ENCODE results near the gene YTHDF1.

Gene YTHDF1

DNA sequence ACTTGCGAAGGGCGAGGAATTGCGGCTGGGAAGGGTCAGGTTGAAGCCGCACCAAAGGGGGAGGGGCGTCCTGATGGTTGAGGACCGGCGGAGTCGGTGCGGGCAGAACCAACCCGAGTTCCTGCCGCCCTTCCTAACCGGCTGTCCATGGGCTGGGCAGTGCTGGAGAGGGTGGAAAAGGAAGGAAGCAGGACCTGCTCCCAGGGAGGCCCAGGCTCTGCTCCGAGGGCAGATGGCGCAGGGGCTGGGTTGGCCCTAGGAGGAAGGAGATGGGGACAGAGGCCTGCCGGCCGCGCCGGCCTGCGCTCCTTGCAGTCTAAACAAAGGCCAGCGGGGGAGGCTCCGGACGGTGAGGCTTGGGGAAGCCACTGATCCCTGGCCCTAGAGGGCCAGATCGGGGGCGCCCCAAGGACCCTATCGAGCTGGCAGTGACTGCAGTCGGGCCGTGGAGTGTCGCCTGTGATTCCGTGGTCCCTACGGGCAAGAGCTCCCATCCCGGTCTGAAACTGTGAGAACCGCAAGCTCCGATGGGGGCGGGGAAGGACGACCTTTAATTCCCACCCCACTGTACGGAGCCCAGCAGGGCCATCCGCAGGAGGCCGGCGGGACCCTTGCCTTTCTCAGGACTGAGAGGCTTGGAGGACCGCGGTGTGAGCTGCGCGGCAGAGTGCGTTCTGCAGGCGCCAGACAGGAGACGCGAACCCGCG is 39.4 kb downstream of the YTHDF1 start:
- in situ Hi-C loops (cut with MboI; ENCODE audit: low sequenced_read_pairs), result no loop called here
- H3K4me3 ChIP-seq, result no peak overlapping the region
- H3K27me3 ChIP-seq (ENCODE audit: low read depth), result peaks cover 50% of the 10 kb centered on the region
- H3K36me3 ChIP-seq (replicated peaks), result no peaks in the 10 kb centered on the region
- H3K9me3 ChIP-seq, result no peaks in the 10 kb centered on the region
- peaks cover 3% of the 10 kb centered on the region; the same call in 1 of the 2 replicates for H3K4me1 ChIP-seq
- DNase-seq (ENCODE audit: low spot score in 2 of 2), result no peak

DNA sequence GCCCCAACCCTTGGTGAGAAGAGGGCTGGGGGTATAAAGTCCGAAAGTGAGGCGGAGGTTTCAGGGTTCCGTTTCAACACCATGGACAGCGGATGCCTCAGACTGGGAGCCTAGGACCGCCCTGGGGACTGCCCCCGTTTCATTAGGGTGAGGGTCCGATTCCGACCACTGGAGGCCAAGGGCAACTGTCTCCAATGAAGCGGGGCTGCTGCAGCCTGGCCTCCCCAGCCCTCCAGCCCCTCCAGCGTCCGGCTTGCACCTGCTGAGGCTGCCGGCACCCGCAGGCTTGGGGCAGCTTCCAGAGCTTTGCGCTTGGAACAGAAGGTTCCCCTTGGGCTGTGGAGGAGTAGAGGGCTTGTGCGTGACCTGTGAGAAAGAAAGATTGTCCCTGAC is 39.9 kb downstream of the YTHDF1 start:
- DNase-seq (ENCODE audit: low spot score in 2 of 2), result no peak
- Histone ChIP-seq H3K27me3 (ENCODE audit: low read depth) (peaks cover 53% of the 10 kb centered on the region), H3K4me3 (no peak overlapping the region), H3K36me3 (replicated peaks) (no peaks in the 10 kb centered on the region), H3K4me1 (peaks cover 3% of the 10 kb centered on the region; the same call in 1 of the 2 replicates), H3K9me3 (no peaks in the 10 kb centered on the region)
- in situ Hi-C loops (cut with MboI; ENCODE audit: low sequenced_read_pairs), result no loop called here

DNA sequence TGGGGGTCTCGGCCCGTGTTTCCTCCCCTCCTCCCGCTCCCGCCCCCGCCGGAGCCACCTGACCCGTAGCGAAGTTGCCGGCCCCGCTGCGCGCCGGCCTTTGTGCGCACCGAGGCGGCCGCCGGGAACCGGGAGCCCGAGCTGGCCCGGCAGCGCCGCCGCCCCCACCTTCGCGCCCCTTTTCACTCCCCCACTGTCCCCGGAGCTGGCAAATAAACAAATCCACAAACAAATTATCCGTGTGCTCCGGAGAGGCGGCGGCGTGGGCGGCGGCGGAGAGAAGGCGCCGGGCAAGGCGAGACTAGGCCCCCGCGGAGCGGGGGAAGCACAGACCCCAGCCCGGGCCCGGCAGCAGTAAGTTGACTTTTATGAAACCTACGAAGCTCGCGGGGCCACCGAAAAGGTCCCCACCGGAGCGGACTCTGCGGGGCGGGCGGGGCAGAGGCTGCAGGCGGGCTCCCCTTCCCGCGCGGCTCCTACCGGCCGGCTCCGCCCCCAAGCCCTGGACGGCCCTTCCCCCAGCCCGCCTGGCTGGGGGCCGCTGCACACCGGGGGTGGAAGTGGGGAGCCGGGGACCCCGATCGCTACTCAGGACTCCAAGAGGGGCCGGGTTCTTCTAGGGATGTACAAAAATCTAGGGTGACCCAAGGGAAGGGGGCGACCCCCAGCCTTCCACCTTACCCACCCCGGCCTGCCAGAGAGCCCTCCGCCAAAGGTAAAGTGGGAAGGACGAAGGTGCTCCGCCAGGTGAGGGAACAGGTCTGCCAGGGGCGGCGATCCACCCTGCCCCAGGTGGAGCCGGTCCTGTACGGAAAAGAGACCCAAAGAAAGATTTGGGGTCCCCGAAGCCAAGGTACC is 40.7 kb downstream of the YTHDF1 start:
- Histone ChIP-seq H3K4me1 (peaks cover 3% of the 10 kb centered on the region; the same call in 1 of the 2 replicates), H3K27me3 (ENCODE audit: low read depth) (peaks cover 53% of the 10 kb centered on the region), H3K4me3 (no peak overlapping the region), H3K36me3 (replicated peaks) (no peaks in the 10 kb centered on the region), H3K9me3 (no peaks in the 10 kb centered on the region)
- in situ Hi-C loops (cut with MboI; ENCODE audit: low sequenced_read_pairs), result no loop called here
- no peak for DNase-seq (ENCODE audit: low spot score in 2 of 2)

DNA sequence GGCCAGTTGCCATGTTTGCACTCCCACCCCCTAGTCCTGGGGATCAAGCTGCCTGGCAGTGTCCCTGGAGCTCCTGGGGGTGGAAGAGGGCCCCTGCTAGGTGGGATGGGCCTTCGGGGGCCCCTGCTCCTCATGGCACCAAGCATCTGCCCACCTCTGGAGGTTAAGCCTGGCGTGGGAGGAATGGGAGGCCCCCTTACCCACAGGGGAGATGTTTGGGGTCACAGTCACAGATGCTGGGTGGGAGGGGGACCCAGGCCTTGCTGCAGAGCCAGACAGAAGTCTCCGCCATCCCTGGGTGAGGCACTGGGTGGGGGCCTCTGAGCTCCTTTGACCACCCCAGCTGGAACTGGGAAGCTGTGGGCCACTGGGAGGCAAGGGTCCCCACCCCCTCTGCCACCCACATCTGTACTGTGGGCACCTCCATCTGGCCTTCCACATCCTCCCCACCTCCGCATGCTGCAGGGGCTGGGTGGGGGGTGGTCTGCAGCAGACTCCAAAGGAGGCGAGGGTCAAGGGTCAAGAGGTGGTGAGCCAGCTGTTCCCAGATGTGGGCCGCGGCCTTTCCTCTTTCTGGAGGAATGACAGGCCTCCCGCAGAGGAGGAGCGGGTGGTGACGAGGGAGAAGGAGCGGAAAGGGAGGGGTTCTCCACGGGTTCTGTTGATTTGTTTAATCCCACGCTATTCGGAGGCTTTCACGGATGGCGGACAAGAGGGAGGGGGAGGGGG is 41.5 kb downstream of the YTHDF1 start:
- Histone ChIP-seq H3K36me3 (replicated peaks) (no peaks in the 10 kb centered on the region), H3K4me3 (no peak overlapping the region), H3K9me3 (no peaks in the 10 kb centered on the region), H3K27me3 (ENCODE audit: low read depth) (peaks cover 53% of the 10 kb centered on the region), H3K4me1 (peaks cover 3% of the 10 kb centered on the region; the same call in 1 of the 2 replicates)
- in situ Hi-C loops (cut with MboI; ENCODE audit: low sequenced_read_pairs), result no loop called here
- no peak for DNase-seq (ENCODE audit: low spot score in 2 of 2)

DNA sequence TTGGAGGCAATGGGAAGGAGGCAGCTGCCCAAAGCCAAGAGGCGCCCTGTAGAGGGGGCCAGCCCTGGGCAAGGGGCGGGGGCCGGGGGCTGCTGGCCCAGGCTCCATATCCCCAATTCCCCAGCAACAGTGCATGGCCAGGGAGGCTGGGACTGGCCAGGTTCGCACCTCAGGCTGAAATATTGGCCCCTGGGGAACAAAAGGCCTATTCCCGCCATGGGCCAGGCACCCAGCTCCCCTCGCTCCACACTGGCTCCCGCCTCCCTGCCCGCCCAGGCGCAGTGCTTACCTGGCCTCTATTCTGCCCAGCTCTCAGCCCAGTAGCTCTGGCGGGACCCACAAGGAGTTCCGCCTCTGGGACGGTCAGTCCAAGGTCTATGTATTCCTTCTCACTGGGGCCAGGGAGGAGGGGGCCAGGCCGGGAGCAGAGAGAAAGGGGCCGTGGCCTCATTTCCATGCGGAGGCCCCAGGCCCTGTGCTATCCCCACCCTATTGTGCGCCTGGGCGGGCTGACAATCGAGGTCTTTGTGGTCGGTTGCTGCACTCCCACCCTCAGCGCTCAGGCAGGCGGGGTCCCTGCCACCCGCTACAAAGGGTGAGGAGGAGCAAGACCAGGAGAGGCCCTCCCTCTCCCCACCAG is 42.3 kb downstream of the YTHDF1 start:
- Histone ChIP-seq H3K4me1 (peaks cover 3% of the 10 kb centered on the region; the same call in 1 of the 2 replicates), H3K36me3 (replicated peaks) (no peaks in the 10 kb centered on the region), H3K4me3 (no peak overlapping the region), H3K27me3 (ENCODE audit: low read depth) (peaks cover 53% of the 10 kb centered on the region), H3K9me3 (no peaks in the 10 kb centered on the region)
- in situ Hi-C loops (cut with MboI; ENCODE audit: low sequenced_read_pairs), result no loop called here
- DNase-seq (ENCODE audit: low spot score in 2 of 2), result no peak

DNA sequence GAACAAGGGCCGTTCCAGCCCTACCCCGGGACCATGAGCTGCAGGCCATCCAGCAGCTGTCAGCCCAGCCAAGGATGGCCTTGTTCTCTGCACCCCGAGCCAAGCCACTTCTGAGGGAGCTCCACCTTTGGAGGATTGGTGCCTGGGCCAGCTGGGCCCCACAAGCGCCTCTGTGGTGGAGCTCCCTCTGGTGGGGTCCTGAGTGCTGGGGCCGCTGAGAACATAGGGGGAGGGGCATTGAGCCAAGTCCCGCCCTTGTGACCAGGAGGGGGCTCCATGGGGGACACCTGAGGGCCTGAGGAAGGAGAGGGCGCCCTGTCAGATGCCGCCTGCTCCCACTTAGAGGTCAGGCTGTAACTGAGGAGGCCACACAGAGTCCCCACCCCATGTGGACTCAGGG is 43.2 kb downstream of the YTHDF1 start:
- no peaks in the 10 kb centered on the region for H3K36me3 ChIP-seq (replicated peaks)
- no peak for DNase-seq (ENCODE audit: low spot score in 2 of 2)
- no peak overlapping the region for H3K4me3 ChIP-seq
- peaks cover 47% of the 10 kb centered on the region for H3K27me3 ChIP-seq (ENCODE audit: low read depth)
- no peaks in the 10 kb centered on the region for H3K4me1 ChIP-seq
- in situ Hi-C loops (cut with MboI; ENCODE audit: low sequenced_read_pairs), result no loop called here
- no peaks in the 10 kb centered on the region for H3K9me3 ChIP-seq

DNA sequence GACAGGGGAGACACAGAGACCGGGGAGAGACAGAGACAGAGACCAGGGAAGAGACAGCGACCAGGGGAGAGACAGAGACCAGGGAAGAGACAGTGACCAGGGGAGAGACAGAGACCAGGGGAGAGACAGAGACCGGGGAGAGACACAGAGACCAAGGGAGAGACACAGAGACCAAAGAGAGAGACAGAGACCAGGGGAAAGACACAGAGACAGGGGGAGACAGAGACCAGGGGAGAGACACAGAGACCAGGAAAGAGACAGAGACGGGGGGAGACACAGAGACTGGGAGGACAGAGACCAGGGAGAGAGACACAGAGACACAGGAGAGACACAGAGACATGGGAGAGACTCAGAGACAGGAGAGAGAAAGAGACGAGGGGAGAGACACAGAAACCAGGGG is 43.9 kb downstream of the YTHDF1 start:
- Histone ChIP-seq H3K9me3 (no peaks in the 10 kb centered on the region), H3K4me1 (no peaks in the 10 kb centered on the region), H3K36me3 (replicated peaks) (no peaks in the 10 kb centered on the region), H3K27me3 (ENCODE audit: low read depth) (peaks cover 45% of the 10 kb centered on the region), H3K4me3 (no peak overlapping the region)
- no peak for DNase-seq (ENCODE audit: low spot score in 2 of 2)
- in situ Hi-C loops (cut with MboI; ENCODE audit: low sequenced_read_pairs), result no loop called here

DNA sequence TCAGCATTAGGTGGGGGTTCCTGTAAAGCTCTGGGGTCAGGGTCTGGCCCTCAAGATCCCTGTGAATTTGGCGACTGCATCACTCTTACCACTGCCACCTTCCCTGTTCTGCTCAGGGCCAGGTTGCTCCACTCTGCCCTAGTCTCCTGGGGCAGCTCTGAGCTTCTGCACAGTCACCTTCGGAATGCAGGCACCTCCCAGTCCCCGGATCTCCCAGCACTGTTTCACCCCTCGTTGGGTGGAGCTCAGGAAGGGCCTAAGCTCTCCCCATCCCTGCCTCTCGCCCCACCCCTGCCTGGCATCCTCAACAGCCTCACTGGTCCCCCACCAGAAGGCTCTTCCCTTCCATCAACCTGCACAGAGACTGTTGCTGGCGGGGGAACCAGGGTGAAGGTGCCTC is 46.2 kb downstream of the YTHDF1 start:
- H3K9me3 ChIP-seq, result no peaks in the 10 kb centered on the region
- in situ Hi-C loops (cut with MboI; ENCODE audit: low sequenced_read_pairs), result no loop called here
- H3K4me1 ChIP-seq, result no peaks in the 10 kb centered on the region
- H3K4me3 ChIP-seq, result no peak overlapping the region
- DNase-seq (ENCODE audit: low spot score in 2 of 2), result no peak
- H3K36me3 ChIP-seq (replicated peaks), result no peaks in the 10 kb centered on the region
- H3K27me3 ChIP-seq (ENCODE audit: low read depth), result peaks cover 22% of the 10 kb centered on the region

DNA sequence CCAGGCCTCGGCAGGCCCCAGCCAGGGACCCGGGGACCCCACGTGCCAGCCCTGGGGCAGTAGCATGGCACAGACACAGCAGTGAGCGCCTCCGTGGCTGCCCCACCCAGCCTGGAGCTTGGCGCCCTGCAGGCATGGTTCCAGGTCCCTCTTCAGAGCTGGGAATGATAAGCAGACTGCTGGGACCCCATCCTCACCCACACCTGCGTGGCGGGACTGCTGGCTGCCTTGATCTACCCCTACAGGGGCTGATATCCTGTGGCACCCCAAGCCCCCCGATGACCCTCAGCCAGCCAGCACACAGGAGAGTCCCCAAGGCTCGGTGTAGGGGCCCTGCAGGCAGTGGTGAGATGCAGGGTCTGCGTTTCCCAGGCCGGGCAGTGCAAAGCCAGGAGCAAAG is 47.1 kb downstream of the YTHDF1 start:
- no peaks in the 10 kb centered on the region for H3K4me1 ChIP-seq
- in situ Hi-C loops (cut with MboI; ENCODE audit: low sequenced_read_pairs), result no loop called here
- no peak for DNase-seq (ENCODE audit: low spot score in 2 of 2)
- peaks cover 20% of the 10 kb centered on the region for H3K27me3 ChIP-seq (ENCODE audit: low read depth)
- H3K9me3 ChIP-seq, result no peaks in the 10 kb centered on the region
- H3K4me3 ChIP-seq, result no peak overlapping the region
- H3K36me3 ChIP-seq (replicated peaks), result no peaks in the 10 kb centered on the region

DNA sequence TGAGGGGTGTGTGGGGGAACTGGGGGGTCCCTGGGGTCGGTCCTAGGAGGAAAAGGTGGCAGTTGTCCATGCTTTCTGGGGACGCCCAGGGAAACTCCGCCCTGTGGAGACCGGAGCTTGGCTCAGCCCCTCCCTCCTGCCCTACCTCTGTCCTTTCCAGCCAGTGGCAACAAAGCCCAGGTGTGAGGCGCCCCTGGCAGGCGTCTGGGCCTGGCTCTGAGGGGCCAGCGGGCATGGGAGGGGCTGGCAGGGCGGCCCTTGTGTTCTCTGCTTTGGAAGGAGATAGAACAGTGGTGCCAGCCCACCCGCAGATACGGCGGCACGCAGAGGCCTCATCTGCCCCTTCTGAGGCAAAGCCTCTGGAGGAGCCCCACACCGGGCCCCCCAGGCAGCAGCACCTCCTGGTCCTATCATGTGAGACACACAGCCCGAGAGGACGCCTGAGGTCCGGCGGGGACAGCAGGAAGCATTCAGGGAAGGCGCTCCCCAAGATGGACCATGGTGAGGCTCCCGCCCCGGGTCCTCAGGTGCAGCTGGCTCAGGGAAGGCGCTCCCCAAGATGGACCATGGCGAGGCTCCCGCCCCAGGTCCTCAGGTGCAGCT is 47.9 kb downstream of the YTHDF1 start:
- Histone ChIP-seq H3K9me3 (no peaks in the 10 kb centered on the region), H3K4me1 (no peaks in the 10 kb centered on the region), H3K27me3 (ENCODE audit: low read depth) (peaks cover 18% of the 10 kb centered on the region), H3K4me3 (no peak overlapping the region), H3K36me3 (replicated peaks) (no peaks in the 10 kb centered on the region)
- in situ Hi-C loops (cut with MboI; ENCODE audit: low sequenced_read_pairs), result no loop called here
- DNase-seq (ENCODE audit: low spot score in 2 of 2), result no peak

DNA sequence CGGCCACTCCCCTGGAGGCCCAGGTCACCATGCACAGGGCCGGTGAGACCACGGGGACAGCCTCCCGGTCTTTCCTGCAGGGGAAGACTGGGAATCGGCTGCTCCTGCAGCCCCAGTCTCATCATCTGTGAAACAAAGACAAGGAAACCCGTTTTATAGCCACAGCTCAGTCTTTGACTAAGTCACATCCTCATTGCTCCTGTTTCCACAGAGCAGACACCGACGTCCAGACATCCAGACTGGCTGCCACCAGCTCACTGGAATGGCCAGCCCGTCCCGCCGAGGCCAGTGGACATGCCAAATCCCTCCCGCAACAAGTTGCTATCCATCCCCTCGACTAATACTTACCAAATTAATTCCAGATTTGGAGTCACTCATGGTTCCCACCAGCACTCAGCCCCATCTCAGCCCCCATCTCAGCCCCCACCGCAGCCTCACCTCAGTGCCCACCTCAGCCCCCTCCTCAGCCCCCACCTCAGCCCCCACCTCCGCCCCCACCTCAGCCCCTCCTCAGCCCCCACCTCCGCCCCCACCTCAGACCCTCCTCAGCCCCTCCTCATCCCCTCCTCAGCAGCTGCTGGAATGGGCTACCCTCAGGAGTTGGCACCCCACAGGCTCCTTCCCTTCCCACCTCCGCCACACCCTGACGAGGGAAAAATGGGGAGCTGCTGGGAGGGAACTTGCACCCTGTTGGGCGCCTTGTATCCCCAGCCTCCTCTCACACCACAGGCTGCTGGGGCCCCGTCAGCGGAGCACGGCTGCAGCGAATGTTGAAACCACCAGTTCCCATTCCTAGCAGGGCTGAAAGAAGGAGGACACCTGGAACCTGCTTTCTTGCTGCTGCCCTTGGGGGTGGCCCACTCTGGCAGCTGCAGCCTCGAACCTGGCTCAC is 48.7 kb downstream of the YTHDF1 start:
- H3K4me3 ChIP-seq, result no peak overlapping the region
- peaks cover 22% of the 10 kb centered on the region for H3K27me3 ChIP-seq (ENCODE audit: low read depth)
- in situ Hi-C loops (cut with MboI; ENCODE audit: low sequenced_read_pairs), result no loop called here
- H3K9me3 ChIP-seq, result no peaks in the 10 kb centered on the region
- H3K4me1 ChIP-seq, result no peaks in the 10 kb centered on the region
- no peaks in the 10 kb centered on the region for H3K36me3 ChIP-seq (replicated peaks)
- DNase-seq (ENCODE audit: low spot score in 2 of 2), result no peak

DNA sequence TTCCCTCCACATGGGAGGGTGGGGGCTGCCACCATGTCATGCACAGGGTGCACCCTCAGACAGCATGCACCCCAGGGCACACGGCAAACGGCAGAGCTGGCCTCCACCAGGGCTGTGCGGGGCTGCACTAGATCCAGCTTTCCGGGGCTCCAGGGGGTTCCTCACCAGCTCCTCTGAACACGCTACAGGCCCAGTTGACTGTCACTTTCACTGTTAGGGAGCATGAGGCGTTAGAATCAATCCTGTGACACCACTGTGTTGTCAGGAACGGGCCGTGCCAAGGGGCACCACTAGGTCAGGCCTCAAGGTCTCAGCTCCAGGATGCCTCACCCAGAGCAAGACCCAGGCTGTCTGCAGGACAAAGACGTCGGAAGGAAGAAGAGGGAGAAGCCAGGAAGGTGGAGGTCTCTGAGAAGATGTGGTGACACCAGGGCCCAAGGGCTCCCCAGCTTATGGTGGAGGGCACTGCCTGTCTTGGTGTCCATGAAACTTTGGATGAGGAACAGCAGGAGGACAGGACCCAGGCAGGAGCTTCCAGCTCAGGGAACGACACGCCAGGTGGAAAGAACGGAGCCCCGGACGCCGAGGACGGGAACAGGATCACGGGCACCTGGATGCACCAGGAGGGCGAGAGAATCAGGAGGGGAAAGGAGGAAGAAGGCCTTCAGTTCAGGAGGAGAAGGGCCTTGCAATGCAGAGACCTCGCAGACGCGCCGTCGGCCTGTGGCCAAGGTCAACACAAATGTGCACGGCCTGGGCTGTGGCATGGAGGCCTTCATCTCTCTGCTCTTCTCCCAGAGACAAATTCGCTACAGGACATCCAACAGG is 49.5 kb downstream of the YTHDF1 start:
- H3K4me1 ChIP-seq, result no peaks in the 10 kb centered on the region
- no peaks in the 10 kb centered on the region for H3K9me3 ChIP-seq
- H3K4me3 ChIP-seq, result no peak overlapping the region
- DNase-seq (ENCODE audit: low spot score in 2 of 2), result no peak
- H3K36me3 ChIP-seq (replicated peaks), result no peaks in the 10 kb centered on the region
- in situ Hi-C loops (cut with MboI; ENCODE audit: low sequenced_read_pairs), result no loop called here
- H3K27me3 ChIP-seq (ENCODE audit: low read depth), result peaks cover 27% of the 10 kb centered on the region
